Activated CD4-positive, CD25-positive, alpha-beta regulatory T cell treated with anti-CD3 and anti-CD28 coated beads, Interleukin-2, amount 50 U/mL, for 24 hours (primary cell): ENCODE results near the gene CEBPG.

ENCODE experiments used
- ATAC-seq, 2 donors: fragments of 150-1000 bp; cut with Tn5 transposase; one replicate each; pipeline ENCODE4 v1.10.0; 2021; ENCODE audit warnings: mild to moderate bottlenecking in 1 of 2, moderate library complexity in 1 of 2

CEBPG gene

GRCh38 chr19:33396701-33397535 lies 23.4 kb downstream of the CEBPG start:
- ATAC-seq = no peak

- ATAC-seq = no peak
Observed at GRCh38 chr19:33397536-33398360, 24.2 kb downstream of the CEBPG start.

GRCh38 chr19:33398361-33399060 lies 25.0 kb downstream of the CEBPG start:
- ATAC-seq = no peak

- ATAC-seq = no peak
Observed at GRCh38 chr19:33399081-33399744, 25.7 kb downstream of the CEBPG start.

- ATAC-seq = no peak
Observed at GRCh38 chr19:33399745-33400681, 26.5 kb downstream of the CEBPG start.

GRCh38 chr19:33400856-33401682 lies 27.6 kb downstream of the CEBPG start:
- ATAC-seq = no peak

GRCh38 chr19:33401683-33402420 lies 28.3 kb downstream of the CEBPG start:
- no peak for ATAC-seq

- no peak for ATAC-seq
Observed at GRCh38 chr19:33402421-33403220, 29.1 kb downstream of the CEBPG start.

- ATAC-seq = no peak
Observed at GRCh38 chr19:33403221-33403972, 29.9 kb downstream of the CEBPG start.

- no peak for ATAC-seq
Observed at GRCh38 chr19:33403973-33404304, 30.4 kb downstream of the CEBPG start.

GRCh38 chr19:33404506-33405253 lies 31.2 kb downstream of the CEBPG start:
- ATAC-seq = no peak

- ATAC-seq = no peak
Observed at GRCh38 chr19:33405254-33405552, 31.7 kb downstream of the CEBPG start.

GRCh38 chr19:33405553-33406461 lies 32.3 kb downstream of the CEBPG start:
- ATAC-seq = no peak

GRCh38 chr19:33406521-33407139 lies 33.1 kb downstream of the CEBPG start:
- ATAC-seq = peak; percentile 65 to 71

- ATAC-seq = peak in 1 of 2 donors; percentile 9
Observed at GRCh38 chr19:33407140-33407551, 33.6 kb downstream of the CEBPG start.

- no peak for ATAC-seq
Observed at GRCh38 chr19:33407716-33408115, 34.2 kb downstream of the CEBPG start.
